ENCODE results near the gene CD93. TPM values are rescaled to one million over a fixed set of nuclear protein-coding genes. Genes with fewer than 3 reads are reported as not detected.

CD93 gene
- total RNA-seq, 2 donors from 2014 or later: 14.2 to 19.2 TPM

- Histone ChIP-seq H3K4me1 (no peaks in the 10 kb centered on the region), H3K36me3 (replicated peaks in 1 of 2; ENCODE audit: insufficient read depth in 1 of 2, low read depth in 2 of 2) (no peaks in the 10 kb centered on the region), H3K27ac (no peak overlapping the region), H3K9me3 (no peaks in the 10 kb centered on the region), H3K27me3 (peaks cover 0 to 5% of the 10 kb centered on the region in 2 donors), H3K4me3 (no peak overlapping the region)
- no peak for DNase-seq
- intact Hi-C loops (cut with DNase I): no loop called here
- WGBS, 2 donors: 82 to 84% methylated on average over 6 of the region's 6 CpGs
- no peak for ATAC-seq
- TF ChIP-seq CTCF (IDR thresholded peaks at IDR 0.05) (no peak), POLR2A (IDR thresholded peaks at IDR 0.05) (no peak)
Measured at GRCh38 chr20:23031346-23031745, 54.8 kb downstream of the CD93 start.

Other genes with a start within 250 kb of the CD93 start
- gene SSTR4, start 51.0 kb downstream of the CD93 start, total RNA-seq: not detected
- gene THBD, start 36.7 kb downstream of the CD93 start, total RNA-seq: 10 to 100 TPM; 14.3 to 44.2 TPM